NCI-H510A treated with DMSO at 0.1 percent for 48 hours (cell line): ENCODE results near the gene PBXIP1.

ENCODE experiments used
- DNase-seq: peaks from one replicate; lab custom pipeline; 2025; lab: John Stamatoyannopoulos, UW

The PBXIP1 gene

GRCh38 chr1:154957091-154957657 is 1.3 kb upstream of the PBXIP1 start:
- no peak for DNase-seq

DNA sequence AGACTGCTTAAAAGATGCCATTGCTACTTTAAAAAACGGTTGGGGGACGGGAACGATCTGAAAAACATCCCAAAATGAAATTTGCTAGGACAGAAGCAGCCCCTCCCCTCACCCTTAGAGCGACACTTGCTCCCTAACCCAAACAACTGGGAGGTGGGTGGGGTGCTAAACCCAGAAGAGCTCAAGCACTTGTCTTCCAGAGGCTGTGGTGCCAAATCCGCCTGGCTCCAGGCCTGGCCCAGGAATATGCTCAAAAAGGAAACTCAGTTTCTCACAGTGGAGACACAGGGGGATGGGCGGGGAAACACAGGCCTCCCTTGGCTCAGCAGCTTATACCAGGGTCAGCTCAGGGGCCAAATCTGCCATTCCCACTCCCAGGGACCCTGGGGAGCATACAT is 644 bp upstream of the PBXIP1 start:
- no peak for DNase-seq

DNA sequence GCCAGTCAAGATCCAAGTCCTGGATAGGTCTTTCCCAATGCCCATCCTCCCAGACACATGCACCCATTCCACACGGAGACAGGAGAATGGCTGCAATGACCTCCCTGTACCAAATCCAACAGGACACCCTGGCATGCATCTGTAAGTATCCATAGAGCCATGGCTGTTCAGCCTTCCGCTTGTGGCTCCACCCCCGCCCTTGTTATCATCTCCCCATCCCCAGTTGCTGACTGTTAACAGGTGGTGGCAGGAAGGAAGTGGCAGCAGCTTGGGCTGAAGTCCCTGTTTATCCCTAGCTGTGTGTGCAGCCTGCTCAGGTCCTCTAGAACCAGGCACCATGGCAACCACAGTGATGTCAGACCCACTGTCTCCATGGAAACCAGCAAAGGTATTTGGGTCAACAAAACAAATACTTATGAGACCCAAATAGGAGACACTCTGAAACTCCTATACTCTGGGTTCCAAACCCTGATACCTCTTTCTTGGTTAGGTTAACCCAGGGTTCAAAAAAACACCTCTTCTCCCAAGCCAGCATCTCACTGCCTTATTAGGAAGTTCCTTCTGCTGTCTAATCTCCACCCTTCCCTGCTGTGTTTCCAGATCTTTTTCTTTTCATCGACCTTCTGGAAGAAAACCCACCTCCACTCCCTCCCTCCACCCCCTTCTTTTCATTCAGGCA is 721 bp downstream of the PBXIP1 start:
- DNase-seq, result peak; percentile 63

GRCh38 chr1:154954541-154954940 is 1.4 kb downstream of the PBXIP1 start:
- no peak for DNase-seq

GRCh38 chr1:154953611-154954038 is 2.3 kb downstream of the PBXIP1 start:
- DNase-seq, result no peak

- no peak for DNase-seq
Measured at GRCh38 chr1:154952664-154953063, 3.2 kb downstream of the PBXIP1 start.

DNA sequence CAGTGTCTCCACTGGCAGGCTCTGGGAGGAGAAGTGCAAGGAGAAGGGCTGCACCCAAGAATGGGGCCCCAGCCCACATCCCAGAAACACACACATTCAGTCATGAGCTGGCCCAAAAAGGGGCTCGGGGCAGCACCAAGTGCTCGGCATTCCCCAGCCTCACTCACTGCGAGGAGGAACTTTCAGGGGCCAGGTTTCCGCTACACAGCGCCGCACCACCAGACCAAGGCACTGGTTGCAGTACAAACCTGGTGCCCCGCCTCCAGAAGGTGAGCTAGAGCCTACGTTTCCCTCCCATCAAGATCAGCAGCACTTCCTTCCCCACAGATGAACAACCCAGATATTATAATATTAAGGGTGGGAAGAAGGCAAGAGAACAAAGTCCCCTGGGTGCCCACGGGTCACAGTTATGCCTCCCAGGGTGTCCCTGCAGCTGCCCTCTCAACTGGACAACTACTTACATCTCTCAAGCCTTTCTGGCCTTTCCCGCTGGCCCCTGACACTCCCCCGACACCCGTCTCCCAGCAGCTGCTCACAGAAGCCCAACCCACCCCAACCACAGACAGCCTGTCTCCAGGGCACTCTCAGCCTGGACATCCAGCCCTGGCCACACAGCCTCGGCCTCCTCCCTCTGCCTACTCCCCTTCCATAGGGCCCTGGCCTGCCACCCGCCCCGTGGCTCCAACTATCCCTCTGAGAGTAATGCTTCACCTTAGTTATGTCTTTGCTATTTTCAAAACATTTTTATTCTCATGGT is 3.8 kb downstream of the PBXIP1 start:
- no peak for DNase-seq

DNA sequence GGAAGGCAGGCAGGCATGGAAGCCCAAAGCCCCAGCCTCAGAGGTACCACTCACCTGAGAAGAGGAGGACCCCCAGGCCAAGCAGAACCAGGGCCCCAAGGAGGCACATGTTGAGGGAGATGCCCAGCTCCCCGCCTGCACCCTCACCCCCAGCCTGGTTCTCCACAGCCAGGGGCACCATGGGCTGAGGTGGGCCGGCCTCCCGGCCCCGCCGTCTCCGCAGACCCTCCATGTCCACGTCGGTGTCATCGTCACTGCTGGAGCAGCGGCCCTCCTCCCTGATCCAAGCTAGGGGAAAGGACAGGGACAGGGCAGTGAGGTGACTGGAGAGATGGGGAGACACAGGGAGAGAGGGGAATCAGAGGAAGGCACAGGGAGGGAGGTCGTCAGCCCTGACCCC is 7.8 kb downstream of the PBXIP1 start:
- no peak for DNase-seq

- DNase-seq, result no peak
Measured at GRCh38 chr1:154945962-154946850, 9.7 kb downstream of the PBXIP1 start.

DNA sequence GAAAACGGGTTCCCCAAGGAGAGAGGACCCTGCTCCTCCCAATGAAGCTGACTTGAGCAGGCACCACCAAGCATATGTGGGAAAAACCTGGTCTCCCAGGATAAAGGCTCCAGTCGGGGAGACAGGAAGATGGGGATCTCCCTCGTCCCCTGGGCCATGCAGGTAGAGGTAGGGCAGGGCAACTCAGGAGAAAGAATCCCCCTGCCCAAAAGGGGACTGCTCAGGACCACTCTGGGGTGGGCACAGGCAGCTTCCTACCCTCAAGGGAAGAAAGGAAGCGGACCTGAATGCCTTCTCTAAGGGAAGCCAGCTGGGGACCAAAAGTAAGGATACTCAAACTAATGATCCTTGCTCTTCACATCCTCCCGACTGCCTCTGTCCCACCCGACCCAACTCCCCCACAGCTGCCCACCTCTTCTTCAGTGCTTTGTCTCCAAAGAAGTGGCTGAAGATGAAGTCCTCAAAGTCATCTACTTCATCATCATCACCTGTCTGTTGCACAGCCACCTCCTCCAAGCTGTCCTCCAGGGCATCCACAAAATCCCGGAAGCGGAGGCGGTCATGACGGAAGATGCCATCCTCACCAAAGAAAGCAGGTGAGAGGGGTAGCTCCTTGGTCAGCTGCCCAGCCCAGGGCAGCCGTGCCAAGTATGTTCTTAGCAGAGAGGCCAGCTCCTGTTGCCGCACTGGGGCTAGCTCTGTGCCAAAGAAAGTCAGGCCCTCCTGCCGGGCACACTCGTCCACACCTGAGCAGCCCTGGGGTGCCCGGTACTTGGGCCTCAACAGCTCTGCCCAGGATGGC is 10.5 kb downstream of the PBXIP1 start:
- DNase-seq, result no peak

- DNase-seq, result no peak
Measured at GRCh38 chr1:154944401-154945159, 11.3 kb downstream of the PBXIP1 start.

GRCh38 chr1:154943649-154944400 is 12.1 kb downstream of the PBXIP1 start:
- DNase-seq, result peak; percentile 48

- DNase-seq, result no peak
Measured at GRCh38 chr1:154941333-154942013, 14.4 kb downstream of the PBXIP1 start.

GRCh38 chr1:154940651-154941194 is 15.2 kb downstream of the PBXIP1 start:
- no peak for DNase-seq

DNA sequence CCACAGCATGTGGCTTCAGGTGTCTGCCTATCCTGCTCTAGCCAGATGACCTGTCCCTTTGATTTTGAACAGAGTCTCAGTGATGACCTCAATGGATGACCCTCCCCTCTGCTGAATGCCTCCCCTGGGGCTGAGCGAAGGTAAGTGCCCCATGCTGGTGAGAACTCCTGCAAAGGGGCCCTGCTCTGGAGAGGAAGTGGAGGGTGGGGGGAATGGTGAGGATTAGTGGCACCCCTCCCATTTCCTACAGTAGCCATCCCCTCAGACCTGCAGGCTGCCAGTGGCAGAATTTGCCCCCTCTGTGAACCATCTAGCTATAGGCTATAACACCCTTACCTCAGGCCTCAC is 15.7 kb downstream of the PBXIP1 start:
- DNase-seq, result no peak

- DNase-seq, result no peak
Measured at GRCh38 chr1:154938604-154939399, 17.1 kb downstream of the PBXIP1 start.

GRCh38 chr1:154937988-154938386 is 17.9 kb downstream of the PBXIP1 start:
- DNase-seq, result no peak
